H9 (cell line): ENCODE measurements around the gene OSCAR. TPM values are rescaled to one million over a fixed set of nuclear protein-coding genes. Genes with fewer than 3 reads are reported as not detected.

Experiments used
- DNase-seq: peaks from one replicate; pipeline ENCODE4 v3.0.0-alpha.2; 2017
- H2AFZ ChIP-seq: one replicate; pipeline ENCODE4 v1.6.1; 2013; ENCODE audit warnings: mild to moderate bottlenecking, low read length, control low read depth, moderate library complexity
- H2AK5ac ChIP-seq: 2 replicates; pipeline ENCODE4 v1.6.1; 2013; ENCODE audit warnings: low read length, control low read depth, mixed read lengths; ENCODE audit not compliant: insufficient read length
- H2BK120ac ChIP-seq: one replicate; pipeline ENCODE4 v1.6.1; 2013; ENCODE audit warnings: low read depth, mild to moderate bottlenecking, low read length, control low read depth, inconsistent platforms; ENCODE audit not compliant: poor library complexity, severe bottlenecking
- H2BK12ac ChIP-seq: 2 replicates; pipeline ENCODE4 v1.6.1; 2013; ENCODE audit warnings: low read length, control low read depth, mixed read lengths, low read depth; ENCODE audit not compliant: insufficient read length
- H2BK15ac ChIP-seq: 2 replicates; pipeline ENCODE4 v1.6.1; 2013; ENCODE audit warnings: low read depth, low read length, control low read depth
- H2BK20ac ChIP-seq: one replicate; pipeline ENCODE4 v1.6.1; 2013; ENCODE audit warnings: low read depth, mild to moderate bottlenecking, low read length, control low read depth, inconsistent platforms; ENCODE audit not compliant: poor library complexity, severe bottlenecking
- H2BK5ac ChIP-seq: 2 replicates; pipeline ENCODE4 v1.6.1; 2013; ENCODE audit warnings: low read length, control low read depth, mixed read lengths; ENCODE audit not compliant: insufficient read length
- H3K14ac ChIP-seq: 2 replicates; pipeline ENCODE4 v1.6.1; 2013; ENCODE audit warnings: low read length, control low read depth; ENCODE audit not compliant: insufficient read depth
- H3K18ac ChIP-seq: 2 replicates; pipeline ENCODE4 v1.6.1; 2013; ENCODE audit warnings: low read depth, mild to moderate bottlenecking, mixed read lengths, low read length, control low read depth; ENCODE audit not compliant: insufficient read length
- H3K23ac ChIP-seq: 2 replicates; pipeline ENCODE4 v1.6.1; 2013; ENCODE audit warnings: low read length, control low read depth, mixed read lengths, low read depth; ENCODE audit not compliant: insufficient read length
- H3K23me2 ChIP-seq: 2 replicates; pipeline ENCODE4 v1.6.1; 2013; ENCODE audit warnings: low read depth, mild to moderate bottlenecking, mixed read lengths, low read length, control low read depth; ENCODE audit not compliant: insufficient read length, poor library complexity, severe bottlenecking
- H3K27ac ChIP-seq: 2 replicates; pipeline ENCODE4 v1.5.1; 2013; ENCODE audit warnings: low read length, control low read depth, mixed read lengths, low read depth; ENCODE audit not compliant: insufficient read length
- H3K27me3 ChIP-seq: 2 replicates; pipeline ENCODE4 v1.6.1; 2013; ENCODE audit warnings: low read length, control low read depth, inconsistent platforms; ENCODE audit not compliant: insufficient read depth
- H3K4ac ChIP-seq: 2 replicates; pipeline ENCODE4 v1.6.1; 2013; ENCODE audit warnings: low read depth, mild to moderate bottlenecking, control low read depth, inconsistent platforms, low read length, moderate library complexity
- H3K4me1 ChIP-seq: 2 replicates; pipeline ENCODE4 v1.6.1; 2013; ENCODE audit warnings: low read length, control low read depth, inconsistent platforms; ENCODE audit not compliant: insufficient read depth
- H3K4me2 ChIP-seq: 2 replicates; pipeline ENCODE4 v1.6.1; 2013; ENCODE audit warnings: low read length, control low read depth, mixed read lengths; ENCODE audit not compliant: insufficient read length, insufficient read depth
- H3K56ac ChIP-seq: 2 replicates; pipeline ENCODE4 v1.6.1; 2013; ENCODE audit warnings: low read depth, mild to moderate bottlenecking, mixed read lengths, low read length, control low read depth; ENCODE audit not compliant: insufficient read length
- H3K79me1 ChIP-seq: 2 replicates; pipeline ENCODE4 v1.6.1; 2013; ENCODE audit warnings: low read depth, mild to moderate bottlenecking, moderate library complexity, low read length, control low read depth, inconsistent platforms; ENCODE audit not compliant: insufficient read depth, poor library complexity, severe bottlenecking
- H3K79me2 ChIP-seq: 2 replicates; pipeline ENCODE4 v1.6.1; 2013; ENCODE audit warnings: low read length, control low read depth, inconsistent platforms; ENCODE audit not compliant: insufficient read depth
- H3K9ac ChIP-seq: 2 replicates; pipeline ENCODE4 v1.6.1; 2013; ENCODE audit warnings: low read length, control low read depth, mixed read lengths; ENCODE audit not compliant: insufficient read length; ENCODE audit errors: extremely low read depth
- H3K9me3 ChIP-seq: one replicate; pipeline ENCODE4 v1.6.1; 2013; ENCODE audit warnings: low read depth, low read length, inconsistent platforms; ENCODE audit not compliant: control insufficient read depth
- H3T11ph ChIP-seq: one replicate; pipeline ENCODE4 v1.6.1; 2013; ENCODE audit warnings: mild to moderate bottlenecking, low read length, control low read depth, inconsistent platforms
- H4K20me1 ChIP-seq: one replicate; pipeline ENCODE4 v1.6.1; 2013; ENCODE audit not compliant: control insufficient read depth, insufficient read length, insufficient read depth
- H4K5ac ChIP-seq: 2 replicates; pipeline ENCODE4 v1.6.1; 2013; ENCODE audit warnings: low read depth, mild to moderate bottlenecking, mixed read lengths, low read length, control low read depth; ENCODE audit not compliant: insufficient read length
- H4K8ac ChIP-seq: replicated peaks from 2 replicates; pipeline ENCODE4 v1.6.1; 2013; ENCODE audit warnings: low read length, control low read depth, mixed read lengths, low read depth; ENCODE audit not compliant: insufficient read length
- H4K91ac ChIP-seq: 2 replicates; pipeline ENCODE4 v1.6.1; 2013; ENCODE audit warnings: low read depth, mild to moderate bottlenecking, moderate library complexity, mixed read lengths, low read length, control low read depth; ENCODE audit not compliant: insufficient read length
- H3K27ac Mint-ChIP-seq, 3 experiments: 2 replicates in 2 of 3; 3 replicates in 1 of 3; pipeline ENCODE4 v1.8.0; 2020 to 2021; ENCODE audit warnings: mixed read lengths in 3 of 3, mild to moderate bottlenecking in 1 of 3, moderate library complexity in 1 of 3
- H3K27me3 Mint-ChIP-seq: 2 replicates; pipeline ENCODE4 v1.8.0; 2021; ENCODE audit warnings: low read depth, mild to moderate bottlenecking, moderate library complexity, mixed read lengths
- H3K36me3 Mint-ChIP-seq, 3 experiments: 2 replicates in 2 of 3; 3 replicates in 1 of 3; pipeline ENCODE4 v1.8.0; 2020 to 2021; ENCODE audit warnings: low read depth in 3 of 3, mixed read lengths in 3 of 3; ENCODE audit not compliant: insufficient read depth in 1 of 3
- H3K4me1 Mint-ChIP-seq, 2 experiments: 2 replicates each; pipeline ENCODE4 v1.8.0; 2020; ENCODE audit warnings: mixed read lengths in 2 of 2
- H3K4me3 Mint-ChIP-seq, 2 experiments: 2 replicates in 1 of 2; 3 replicates in 1 of 2; pipeline ENCODE4 v1.8.0; 2020 to 2021; ENCODE audit warnings: mild to moderate bottlenecking in 2 of 2, mixed read lengths in 2 of 2, moderate library complexity in 1 of 2
- H3K9me3 Mint-ChIP-seq, 2 experiments: 2 replicates in 1 of 2; 3 replicates in 1 of 2; pipeline ENCODE4 v1.8.0; 2020; ENCODE audit warnings: mild to moderate bottlenecking in 2 of 2, mixed read lengths in 2 of 2, moderate library complexity in 1 of 2
- WGBS: extraction: QIAGEN DNeasy Blood & Tissue Kit; methylation state at CpG from one replicate; pipeline ENCODE4 v1.1.7; 2013; ENCODE audit warnings: missing lambda C conversion rate, low lambda C conversion rate, mixed read lengths; ENCODE audit not compliant: insufficient read length; ENCODE audit errors: extremely low coverage; 5-methylcytosine and 5-hydroxymethylcytosine counted together
- total RNA-seq: library from RNA; stranded (reverse); gene quantifications from 2 replicates; pipeline ENCODE4 v1.2.1, GENCODE V29; 2021
- TF ChIP-seq, protein P1 (sequence below): fragments of 200-600 bp; sonication (generic); conservative IDR thresholded peaks from 3 replicates; pipeline ENCODE4 v1.8.0; 2021; ENCODE audit warnings: antibody characterized with exemption, mild to moderate bottlenecking

The OSCAR gene
- total RNA-seq, 1 experiment from 2014 or later = 0.24 TPM

- Histone ChIP-seq H3K4me1 (no peaks in the 10 kb centered on the region), H4K5ac (no peak overlapping the region), H3K18ac (no peak overlapping the region), H2BK15ac (no peak overlapping the region), H3K4ac (no peak overlapping the region), H3K27me3 (no peaks in the 10 kb centered on the region), H4K91ac (no peak overlapping the region), H2BK120ac (no peak overlapping the region), H4K20me1 (no peaks in the 10 kb centered on the region), H3K79me2 (peaks cover 1% of the 10 kb centered on the region; the same call in 1 of the 2 replicates), H3K14ac (no peak overlapping the region), H2AK5ac (no peak overlapping the region), H3K23me2 (peaks cover 5% of the 10 kb centered on the region), H4K8ac (no peak overlapping the region), H3K79me1 (peaks cover 4% of the 10 kb centered on the region), H2AFZ (no peak overlapping the region), H3K27ac (no peak overlapping the region), H3K23ac (no peak overlapping the region), H2BK12ac (no peak overlapping the region), H3K9me3 (no peaks in the 10 kb centered on the region), H3T11ph (no peak overlapping the region), H3K9ac (no peak overlapping the region), H2BK20ac (no peak overlapping the region), H2BK5ac (no peak overlapping the region), H3K56ac (no peak overlapping the region), H3K4me2 (no peak overlapping the region)
- peak overlapping the region in 1 of 2 experiments; percentile 100; a peak in 2 of 5 replicates for H3K4me3 Mint-ChIP-seq
- peaks cover 6 to 8% of the 10 kb centered on the region in 2 experiments for H3K4me1 Mint-ChIP-seq
- H3K36me3 Mint-ChIP-seq = peaks cover 38 to 52% (median 48%) of the 10 kb centered on the region in 3 experiments
- H3K27me3 Mint-ChIP-seq = no peaks in the 10 kb centered on the region; the same call in 1 of the 2 replicates
- no CpG with 5 or more reads among the region's 11 CpGs for WGBS
- TF ChIP-seq, protein P1, sequence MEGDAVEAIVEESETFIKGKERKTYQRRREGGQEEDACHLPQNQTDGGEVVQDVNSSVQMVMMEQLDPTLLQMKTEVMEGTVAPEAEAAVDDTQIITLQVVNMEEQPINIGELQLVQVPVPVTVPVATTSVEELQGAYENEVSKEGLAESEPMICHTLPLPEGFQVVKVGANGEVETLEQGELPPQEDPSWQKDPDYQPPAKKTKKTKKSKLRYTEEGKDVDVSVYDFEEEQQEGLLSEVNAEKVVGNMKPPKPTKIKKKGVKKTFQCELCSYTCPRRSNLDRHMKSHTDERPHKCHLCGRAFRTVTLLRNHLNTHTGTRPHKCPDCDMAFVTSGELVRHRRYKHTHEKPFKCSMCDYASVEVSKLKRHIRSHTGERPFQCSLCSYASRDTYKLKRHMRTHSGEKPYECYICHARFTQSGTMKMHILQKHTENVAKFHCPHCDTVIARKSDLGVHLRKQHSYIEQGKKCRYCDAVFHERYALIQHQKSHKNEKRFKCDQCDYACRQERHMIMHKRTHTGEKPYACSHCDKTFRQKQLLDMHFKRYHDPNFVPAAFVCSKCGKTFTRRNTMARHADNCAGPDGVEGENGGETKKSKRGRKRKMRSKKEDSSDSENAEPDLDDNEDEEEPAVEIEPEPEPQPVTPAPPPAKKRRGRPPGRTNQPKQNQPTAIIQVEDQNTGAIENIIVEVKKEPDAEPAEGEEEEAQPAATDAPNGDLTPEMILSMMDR = no peak
- peaks cover 0 to under 1% of the 10 kb centered on the region in 2 experiments; a peak in 3 of 5 replicates for H3K9me3 Mint-ChIP-seq
- H3K27ac Mint-ChIP-seq = no peak overlapping the region; a peak in 1 of 7 replicates
- DNase-seq = no peak
These were observed 4.6 kb upstream of the OSCAR start for GRCh38 chr19:54104998-54105715.
